Astrocyte (in vitro differentiated cells and primary cell): ENCODE results near the gene SLC44A3. TPM values are rescaled to one million over a fixed set of nuclear protein-coding genes. Genes with fewer than 3 reads are reported as not detected.

Experiments
- DNase-seq: peaks from one replicate; pipeline ENCODE4 v3.0.0-alpha.2; 2010; ENCODE audit warnings: low read depth
- FAIRE-seq: peaks from 2 replicates; lab custom pipeline; 2011; peaks lifted over from hg19 to GRCh38; lab: Jason Lieb, UNC
- H2AFZ ChIP-seq: 2 replicates; pipeline ENCODE4 v1.6.0; 2012; ENCODE audit warnings: low read depth, low read length, inconsistent platforms
- H3K27ac ChIP-seq: 2 replicates; pipeline ENCODE4 v1.5.1; 2011; ENCODE audit warnings: low read depth, low read length, inconsistent platforms
- H3K27me3 ChIP-seq: 2 replicates; pipeline ENCODE4 v1.6.0; 2011; ENCODE audit warnings: low read length, inconsistent platforms; ENCODE audit not compliant: insufficient read depth
- H3K36me3 ChIP-seq: 2 replicates; pipeline ENCODE4 v1.5.1; 2011; ENCODE audit warnings: low read length, inconsistent platforms; ENCODE audit not compliant: insufficient read depth
- H3K4me1 ChIP-seq: 2 replicates; pipeline ENCODE4 v1.5.1; 2011; ENCODE audit warnings: low read length, inconsistent platforms; ENCODE audit not compliant: insufficient read depth
- H3K4me2 ChIP-seq: 2 replicates; pipeline ENCODE4 v1.6.0; 2012; ENCODE audit warnings: low read length, inconsistent platforms
- H3K4me3 ChIP-seq: 2 replicates; pipeline ENCODE4 v1.5.1; 2011; ENCODE audit warnings: low read depth, mild to moderate bottlenecking, low read length, inconsistent platforms; ENCODE audit not compliant: insufficient read depth
- H3K79me2 ChIP-seq: 2 replicates; pipeline ENCODE4 v1.6.0; 2012; ENCODE audit warnings: mild to moderate bottlenecking, low read length, inconsistent platforms; ENCODE audit not compliant: insufficient read depth
- H3K9ac ChIP-seq: 2 replicates; pipeline ENCODE4 v1.6.0; 2012; ENCODE audit warnings: mild to moderate bottlenecking, low read length, inconsistent platforms
- H3K9me3 ChIP-seq: 2 replicates; pipeline ENCODE4 v1.5.1; 2012; ENCODE audit warnings: low read depth, mild to moderate bottlenecking, low read length, inconsistent platforms; ENCODE audit not compliant: insufficient read depth
- H4K20me1 ChIP-seq: 2 replicates; pipeline ENCODE4 v1.6.0; 2012; ENCODE audit warnings: low read length, inconsistent platforms; ENCODE audit not compliant: insufficient read depth
- H3K27ac Mint-ChIP-seq: one replicate; pipeline ENCODE4 v1.8.0; 2021; ENCODE audit warnings: mild to moderate bottlenecking, mixed read lengths; ENCODE audit not compliant: unreplicated experiment
- H3K27me3 Mint-ChIP-seq: one replicate; pipeline ENCODE4 v1.8.0; 2021; ENCODE audit warnings: low read depth, mixed read lengths; ENCODE audit not compliant: unreplicated experiment
- H3K36me3 Mint-ChIP-seq: one replicate; pipeline ENCODE4 v1.8.0; 2021; ENCODE audit warnings: low read depth, mixed read lengths; ENCODE audit not compliant: unreplicated experiment
- H3K4me1 Mint-ChIP-seq: one replicate; pipeline ENCODE4 v1.8.0; 2021; ENCODE audit warnings: low read depth, mixed read lengths; ENCODE audit not compliant: unreplicated experiment
- H3K4me3 Mint-ChIP-seq: one replicate; pipeline ENCODE4 v1.8.0; 2021; ENCODE audit warnings: mild to moderate bottlenecking, moderate library complexity, mixed read lengths; ENCODE audit not compliant: unreplicated experiment
- H3K9me3 Mint-ChIP-seq: one replicate; pipeline ENCODE4 v1.8.0; 2021; ENCODE audit warnings: mild to moderate bottlenecking, mixed read lengths; ENCODE audit not compliant: unreplicated experiment
- EZH2 ChIP-seq: IDR thresholded peaks from 2 replicates; pipeline ENCODE4 v1.6.1; 2012; ENCODE audit warnings: mild to moderate bottlenecking, low read length, inconsistent platforms; ENCODE audit not compliant: insufficient read depth
- total RNA-seq: library from RNA; stranded (reverse); gene quantifications from 2 replicates; pipeline ENCODE4 v1.2.1, GENCODE V29; 2021
- TF ChIP-seq, protein P1 (sequence below): IDR thresholded peaks from 2 replicates; pipeline ENCODE4 v1.5.1; 2011; ENCODE audit warnings: low read depth, mild to moderate bottlenecking, inconsistent platforms, low read length, moderate library complexity; ENCODE audit not compliant: insufficient read depth

Gene SLC44A3
- total RNA-seq, 1 donor from 2014 or later = 3.7 TPM

DNA sequence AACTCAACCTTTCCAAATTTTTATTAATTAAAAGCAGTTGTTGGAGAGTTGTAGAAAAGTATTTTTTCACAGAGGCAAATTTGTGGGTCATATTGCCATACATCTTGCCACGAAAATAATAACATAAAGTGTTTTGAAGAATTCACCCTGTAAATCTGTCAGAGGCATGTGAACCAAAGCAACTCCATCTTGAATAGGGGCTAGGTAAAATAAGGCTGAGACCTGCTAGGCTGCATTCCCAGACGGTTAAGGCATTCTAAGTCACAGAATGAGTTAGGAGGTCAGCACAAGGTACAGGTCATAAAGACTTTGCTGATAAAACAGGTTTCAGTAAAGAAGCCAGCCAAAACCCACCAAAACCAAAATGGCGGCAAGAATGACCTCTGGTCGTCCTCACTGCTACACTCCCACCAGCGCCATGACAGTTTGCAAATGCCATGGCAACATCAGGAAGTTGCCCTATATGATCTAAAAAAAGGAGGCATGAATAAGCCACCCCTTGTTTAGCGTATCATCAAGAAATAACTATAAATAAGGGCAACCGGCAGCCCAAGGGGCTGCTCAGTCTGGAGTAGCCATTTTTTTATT is 111.2 kb downstream of the SLC44A3 start:
- Mint-ChIP-seq H3K27me3 (no peaks in the 10 kb centered on the region), H3K4me3 (no peak overlapping the region), H3K9me3 (no peaks in the 10 kb centered on the region), H3K4me1 (peaks cover 32% of the 10 kb centered on the region), H3K27ac (no peak overlapping the region), H3K36me3 (peaks cover 10% of the 10 kb centered on the region)
- Histone ChIP-seq H3K36me3 (no peaks in the 10 kb centered on the region), H3K4me1 (peaks cover 32% of the 10 kb centered on the region), H3K27me3 (no peaks in the 10 kb centered on the region), H2AFZ (no peak overlapping the region), H3K9me3 (no peaks in the 10 kb centered on the region), H3K4me2 (no peak overlapping the region), H3K79me2 (peaks cover 37% of the 10 kb centered on the region), H3K4me3 (no peak overlapping the region), H3K9ac (no peak overlapping the region), H4K20me1 (no peaks in the 10 kb centered on the region), H3K27ac (no peak overlapping the region)
- FAIRE-seq = no peak
- no peak for TF ChIP-seq EZH2
- TF ChIP-seq, protein P1, sequence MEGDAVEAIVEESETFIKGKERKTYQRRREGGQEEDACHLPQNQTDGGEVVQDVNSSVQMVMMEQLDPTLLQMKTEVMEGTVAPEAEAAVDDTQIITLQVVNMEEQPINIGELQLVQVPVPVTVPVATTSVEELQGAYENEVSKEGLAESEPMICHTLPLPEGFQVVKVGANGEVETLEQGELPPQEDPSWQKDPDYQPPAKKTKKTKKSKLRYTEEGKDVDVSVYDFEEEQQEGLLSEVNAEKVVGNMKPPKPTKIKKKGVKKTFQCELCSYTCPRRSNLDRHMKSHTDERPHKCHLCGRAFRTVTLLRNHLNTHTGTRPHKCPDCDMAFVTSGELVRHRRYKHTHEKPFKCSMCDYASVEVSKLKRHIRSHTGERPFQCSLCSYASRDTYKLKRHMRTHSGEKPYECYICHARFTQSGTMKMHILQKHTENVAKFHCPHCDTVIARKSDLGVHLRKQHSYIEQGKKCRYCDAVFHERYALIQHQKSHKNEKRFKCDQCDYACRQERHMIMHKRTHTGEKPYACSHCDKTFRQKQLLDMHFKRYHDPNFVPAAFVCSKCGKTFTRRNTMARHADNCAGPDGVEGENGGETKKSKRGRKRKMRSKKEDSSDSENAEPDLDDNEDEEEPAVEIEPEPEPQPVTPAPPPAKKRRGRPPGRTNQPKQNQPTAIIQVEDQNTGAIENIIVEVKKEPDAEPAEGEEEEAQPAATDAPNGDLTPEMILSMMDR = no peak
- DNase-seq = no peak

GRCh38 chr1:94934551-94934950 is 114.4 kb downstream of the SLC44A3 start:
- peaks cover 10% of the 10 kb centered on the region for H3K36me3 Mint-ChIP-seq
- Histone ChIP-seq H3K4me3 (no peak overlapping the region), H3K36me3 (no peaks in the 10 kb centered on the region), H2AFZ (no peak overlapping the region), H3K27ac (no peak overlapping the region), H3K79me2 (peaks cover 10% of the 10 kb centered on the region), H3K4me1 (peaks cover 33% of the 10 kb centered on the region), H3K9me3 (no peaks in the 10 kb centered on the region), H3K9ac (no peak overlapping the region), H3K27me3 (no peaks in the 10 kb centered on the region), H3K4me2 (no peak overlapping the region), H4K20me1 (no peaks in the 10 kb centered on the region)
- H3K4me3 Mint-ChIP-seq = no peak overlapping the region
- H3K9me3 Mint-ChIP-seq = no peaks in the 10 kb centered on the region
- DNase-seq (no peak), FAIRE-seq (no peak)
- no peak for TF ChIP-seq EZH2
- TF ChIP-seq, protein P1 = no peak
- H3K4me1 Mint-ChIP-seq = peaks cover 45% of the 10 kb centered on the region
- no peaks in the 10 kb centered on the region for H3K27me3 Mint-ChIP-seq
- no peak overlapping the region for H3K27ac Mint-ChIP-seq

DNA sequence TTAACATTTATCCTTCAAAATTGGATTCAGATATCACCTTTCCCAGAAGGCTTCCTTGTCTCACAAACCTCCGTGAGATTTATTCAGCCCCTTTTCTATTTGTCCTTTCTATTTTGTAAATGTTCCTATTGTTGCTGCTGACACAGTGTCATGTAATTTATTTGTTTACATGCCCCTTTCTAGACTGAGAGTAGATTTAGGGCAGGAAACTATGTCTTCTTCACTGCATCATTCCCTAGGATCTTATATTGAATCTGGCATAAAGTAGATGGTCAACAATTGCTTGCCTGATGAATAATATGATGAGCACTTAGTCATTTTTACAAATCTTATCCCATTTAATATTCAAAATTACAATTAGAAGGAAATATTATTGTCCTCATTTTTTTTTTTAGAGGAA is 114.9 kb downstream of the SLC44A3 start:
- Histone ChIP-seq H3K27me3 (no peaks in the 10 kb centered on the region), H3K4me2 (no peak overlapping the region), H3K4me3 (no peak overlapping the region), H4K20me1 (no peaks in the 10 kb centered on the region), H2AFZ (no peak overlapping the region), H3K79me2 (peaks cover 5% of the 10 kb centered on the region), H3K36me3 (peaks cover under 1% of the 10 kb centered on the region), H3K27ac (no peak overlapping the region), H3K9me3 (no peaks in the 10 kb centered on the region), H3K9ac (no peak overlapping the region), H3K4me1 (peaks cover 29% of the 10 kb centered on the region)
- no peak overlapping the region for H3K27ac Mint-ChIP-seq
- FAIRE-seq (no peak), DNase-seq (no peak)
- TF ChIP-seq EZH2 = no peak
- TF ChIP-seq, protein P1 = no peak
- peaks cover 10% of the 10 kb centered on the region for H3K36me3 Mint-ChIP-seq
- H3K9me3 Mint-ChIP-seq = no peaks in the 10 kb centered on the region
- H3K4me1 Mint-ChIP-seq = peaks cover 42% of the 10 kb centered on the region
- H3K27me3 Mint-ChIP-seq = no peaks in the 10 kb centered on the region
- no peak overlapping the region for H3K4me3 Mint-ChIP-seq
